Vagina (tissue), 2 donors: ENCODE results near the gene PIWIL4. TPM values are rescaled to one million over a fixed set of nuclear protein-coding genes. Genes with fewer than 3 reads are reported as not detected.

ENCODE experiments used
- DNase-seq, 2 donors: peaks; one replicate each; pipeline ENCODE4 v3.0.0-alpha.2; 2017; ENCODE audit errors: extremely low spot score in 2 of 2
- H3K27ac ChIP-seq: fragments of 200-600 bp; sonication (generic); one replicate; pipeline ENCODE4 v1.5.1; 2019
- H3K27me3 ChIP-seq: fragments of 200-600 bp; sonication (generic); one replicate; pipeline ENCODE4 v1.5.1; 2019
- H3K36me3 ChIP-seq, 2 donors: fragments of 200-600 bp; sonication (generic); one replicate each; pipeline ENCODE4 v1.5.1; 2017 to 2019
- H3K4me1 ChIP-seq: fragments of 200-600 bp; sonication (generic); one replicate; pipeline ENCODE4 v1.5.1; 2019
- H3K4me3 ChIP-seq, 2 donors: fragments of 200-600 bp; sonication (generic); 1 replicate in 1 of 2; 2 replicates in 1 of 2; pipeline ENCODE4 v1.5.1; 2016 to 2019
- H3K9me3 ChIP-seq: fragments of 200-600 bp; sonication (generic); one replicate; pipeline ENCODE4 v1.5.1; 2019
- POLR2A ChIP-seq, 2 donors: fragments of 450-650 bp; IDR thresholded peaks; one replicate each; pipeline ENCODE4 v1.6.1; 2017; ENCODE audit warnings: antibody characterized with exemption in 2 of 2, mild to moderate bottlenecking in 2 of 2, moderate library complexity in 2 of 2
- POLR2AphosphoS5 ChIP-seq, 2 donors: sonication (generic); formaldehyde crosslinking; IDR thresholded peaks; one replicate each; pipeline ENCODE4 v1.9.0; 2017; ENCODE audit warnings: antibody characterized with exemption in 2 of 2, mild to moderate bottlenecking in 2 of 2, low read depth in 1 of 2; ENCODE audit not compliant: insufficient read depth in 1 of 2
- intact Hi-C: fragments of 100-400 bp; cut with DNase I; formaldehyde crosslinking; loops from one replicate; pipeline ENCODE4 v1.15.1; 2023
- total RNA-seq: library from RNA; depleted of rRNA; stranded (reverse); fragments of >200 nt; gene quantifications from one replicate; pipeline ENCODE4 v1.2.3, GENCODE V29; 2016
- TF ChIP-seq, protein P1 (sequence below), 3 experiments: fragments of 450-650 bp in 2 of 3; fragments of 200-600 bp in 1 of 3; sonication (generic) in 1 of 3; IDR thresholded peaks; one replicate each; pipeline ENCODE4 v1.5.1; 2017 to 2019; ENCODE audit warnings: antibody characterized with exemption in 3 of 3, mild to moderate bottlenecking in 2 of 3, moderate library complexity in 2 of 3

The PIWIL4 gene
- total RNA-seq, 1 donor from 2014 or later = 3.2 TPM

DNA sequence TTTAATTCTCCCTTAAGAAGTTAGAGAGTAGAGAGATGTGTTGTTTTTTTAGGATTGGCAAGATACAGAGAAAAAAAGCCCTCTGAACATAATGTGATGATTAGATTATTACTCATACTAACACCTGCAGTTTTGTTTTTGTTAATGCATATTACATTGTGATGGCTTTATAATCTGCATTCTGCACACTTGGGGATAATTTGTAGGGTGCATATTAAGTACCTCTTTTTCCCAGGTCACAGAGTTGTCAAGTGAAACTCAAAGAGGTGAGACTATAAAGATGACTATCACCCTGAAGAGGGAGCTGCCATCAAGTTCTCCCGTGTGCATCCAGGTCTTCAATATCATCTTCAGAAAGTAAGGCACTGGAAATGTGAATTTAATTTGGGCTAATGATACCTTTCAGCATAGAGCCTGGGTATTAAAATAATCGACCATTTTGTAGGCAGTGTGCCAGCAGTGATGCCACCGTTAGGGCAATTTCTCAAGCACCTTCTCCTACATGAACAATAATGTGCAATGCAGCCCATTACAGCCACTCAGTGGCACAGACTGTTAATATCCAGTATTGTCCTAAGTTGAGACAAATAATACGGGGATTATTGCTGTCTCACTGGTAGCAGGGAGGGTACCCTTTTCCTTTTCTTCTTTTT lies 16.2 kb downstream of the PIWIL4 start:
- H3K27ac ChIP-seq = no peak overlapping the region
- no peaks in the 10 kb centered on the region for H3K27me3 ChIP-seq
- H3K9me3 ChIP-seq = no peaks in the 10 kb centered on the region
- intact Hi-C loops = loop anchor here (10.0 kb wide), 1 partner anchor 69 kb away; the partner anchor contains the start of gene C11orf97
- no peak for DNase-seq
- H3K36me3 ChIP-seq = no peaks in the 10 kb centered on the region
- TF ChIP-seq, protein P1, sequence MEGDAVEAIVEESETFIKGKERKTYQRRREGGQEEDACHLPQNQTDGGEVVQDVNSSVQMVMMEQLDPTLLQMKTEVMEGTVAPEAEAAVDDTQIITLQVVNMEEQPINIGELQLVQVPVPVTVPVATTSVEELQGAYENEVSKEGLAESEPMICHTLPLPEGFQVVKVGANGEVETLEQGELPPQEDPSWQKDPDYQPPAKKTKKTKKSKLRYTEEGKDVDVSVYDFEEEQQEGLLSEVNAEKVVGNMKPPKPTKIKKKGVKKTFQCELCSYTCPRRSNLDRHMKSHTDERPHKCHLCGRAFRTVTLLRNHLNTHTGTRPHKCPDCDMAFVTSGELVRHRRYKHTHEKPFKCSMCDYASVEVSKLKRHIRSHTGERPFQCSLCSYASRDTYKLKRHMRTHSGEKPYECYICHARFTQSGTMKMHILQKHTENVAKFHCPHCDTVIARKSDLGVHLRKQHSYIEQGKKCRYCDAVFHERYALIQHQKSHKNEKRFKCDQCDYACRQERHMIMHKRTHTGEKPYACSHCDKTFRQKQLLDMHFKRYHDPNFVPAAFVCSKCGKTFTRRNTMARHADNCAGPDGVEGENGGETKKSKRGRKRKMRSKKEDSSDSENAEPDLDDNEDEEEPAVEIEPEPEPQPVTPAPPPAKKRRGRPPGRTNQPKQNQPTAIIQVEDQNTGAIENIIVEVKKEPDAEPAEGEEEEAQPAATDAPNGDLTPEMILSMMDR (IDR thresholded peaks at IDR 0.05) = no peak
- TF ChIP-seq POLR2A (IDR thresholded peaks at IDR 0.05) (no peak), POLR2AphosphoS5 (IDR thresholded peaks at IDR 0.05; ENCODE audit: insufficient read depth in 1 of 2, low read depth in 1 of 2) (no peak)
- H3K4me3 ChIP-seq = no peak overlapping the region
- H3K4me1 ChIP-seq = no peaks in the 10 kb centered on the region

DNA sequence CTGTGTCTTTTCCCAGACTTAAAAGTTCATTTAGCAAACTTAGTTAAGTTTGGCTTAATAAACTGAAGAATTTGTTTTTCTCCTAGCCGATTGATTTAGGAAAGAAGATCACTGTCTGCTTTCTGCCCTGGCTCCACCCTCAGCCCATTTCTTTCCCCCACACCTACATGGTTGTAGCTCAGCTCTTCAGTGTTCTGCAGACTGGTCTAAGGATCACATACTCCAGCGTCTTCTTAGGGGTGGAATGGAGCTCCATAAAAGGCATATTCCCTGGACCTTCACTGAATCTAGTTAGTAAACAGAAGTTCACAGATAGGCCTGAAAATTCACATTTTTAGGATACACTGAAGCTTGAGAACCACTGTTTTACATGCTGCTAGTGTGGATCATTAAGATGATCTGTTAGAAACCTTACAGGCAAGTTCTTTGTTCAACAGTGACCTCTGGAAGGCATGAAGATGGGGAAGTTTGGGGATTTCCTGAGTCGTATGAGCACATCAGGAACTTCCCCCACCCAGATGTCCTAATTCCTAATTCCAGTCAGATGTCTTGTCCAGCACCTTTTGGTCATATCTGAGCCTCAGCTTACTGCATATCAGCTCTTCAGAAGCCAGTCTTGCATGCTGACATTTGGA lies 16.8 kb downstream of the PIWIL4 start:
- intact Hi-C loops = loop anchor here (10.0 kb wide), 1 partner anchor 69 kb away; the partner anchor contains the start of gene C11orf97
- DNase-seq = no peak
- no peaks in the 10 kb centered on the region for H3K9me3 ChIP-seq
- no peaks in the 10 kb centered on the region for H3K27me3 ChIP-seq
- H3K27ac ChIP-seq = no peak overlapping the region
- no peaks in the 10 kb centered on the region for H3K4me1 ChIP-seq
- no peak for TF ChIP-seq POLR2A (IDR thresholded peaks at IDR 0.05)
- TF ChIP-seq POLR2AphosphoS5 (IDR thresholded peaks at IDR 0.05; ENCODE audit: insufficient read depth in 1 of 2, low read depth in 1 of 2) = no peak
- TF ChIP-seq, protein P1 (IDR thresholded peaks at IDR 0.05) = no peak
- H3K4me3 ChIP-seq = no peak overlapping the region
- H3K36me3 ChIP-seq = no peaks in the 10 kb centered on the region

DNA sequence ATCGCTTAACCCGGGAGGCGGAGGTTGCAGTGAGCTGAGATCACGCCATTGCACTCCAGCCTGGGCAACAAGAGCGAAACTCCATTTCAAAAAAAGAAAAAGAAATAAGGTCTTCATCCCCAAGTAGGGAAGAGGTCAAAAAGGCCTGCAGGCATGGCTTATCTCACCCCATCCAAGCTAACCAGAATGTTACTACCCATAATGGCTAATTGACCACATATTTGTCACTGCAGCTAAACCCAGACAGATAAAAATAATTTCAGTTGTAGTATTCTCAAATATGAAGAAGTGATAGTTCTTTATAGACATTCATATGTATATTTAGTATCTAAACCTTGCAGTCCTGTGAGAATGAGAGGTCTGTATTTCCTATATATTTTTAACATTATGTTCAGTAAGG lies 17.8 kb downstream of the PIWIL4 start:
- intact Hi-C loops = loop anchor here (10.0 kb wide), 1 partner anchor 70 kb away; the partner anchor contains the start of gene C11orf97
- TF ChIP-seq, protein P1 (IDR thresholded peaks at IDR 0.05) = no peak
- no peaks in the 10 kb centered on the region for H3K27me3 ChIP-seq
- H3K9me3 ChIP-seq = no peaks in the 10 kb centered on the region
- DNase-seq = no peak
- no peak overlapping the region for H3K4me3 ChIP-seq
- H3K27ac ChIP-seq = no peak overlapping the region
- H3K36me3 ChIP-seq = no peaks in the 10 kb centered on the region
- no peaks in the 10 kb centered on the region for H3K4me1 ChIP-seq

DNA sequence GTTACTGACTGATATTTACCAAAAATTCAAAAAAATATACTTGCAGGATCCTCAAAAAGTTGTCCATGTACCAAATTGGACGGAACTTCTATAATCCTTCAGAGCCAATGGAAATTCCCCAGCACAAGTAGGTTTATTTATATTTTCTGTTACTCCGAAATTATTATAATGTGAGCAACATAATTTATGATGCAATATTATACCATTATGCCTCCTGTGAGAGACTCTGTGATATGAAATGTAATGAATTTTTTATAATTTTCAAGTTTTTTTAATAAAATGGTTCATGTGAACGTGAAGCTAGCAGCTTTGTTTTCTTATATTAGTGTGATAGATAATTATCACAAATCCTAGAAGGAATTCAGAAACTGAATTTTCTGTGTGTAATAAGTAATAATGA lies 18.2 kb downstream of the PIWIL4 start:
- DNase-seq = no peak
- intact Hi-C loops = loop anchor here (10.0 kb wide), 1 partner anchor 71 kb away; the partner anchor contains the start of gene C11orf97
- Histone ChIP-seq H3K4me3 (no peak overlapping the region), H3K36me3 (no peaks in the 10 kb centered on the region), H3K9me3 (no peaks in the 10 kb centered on the region), H3K4me1 (no peaks in the 10 kb centered on the region), H3K27ac (no peak overlapping the region), H3K27me3 (no peaks in the 10 kb centered on the region)
- TF ChIP-seq POLR2A (IDR thresholded peaks at IDR 0.05) (no peak), POLR2AphosphoS5 (IDR thresholded peaks at IDR 0.05; ENCODE audit: insufficient read depth in 1 of 2, low read depth in 1 of 2) (no peak)
- TF ChIP-seq, protein P1 (IDR thresholded peaks at IDR 0.05) = no peak

DNA sequence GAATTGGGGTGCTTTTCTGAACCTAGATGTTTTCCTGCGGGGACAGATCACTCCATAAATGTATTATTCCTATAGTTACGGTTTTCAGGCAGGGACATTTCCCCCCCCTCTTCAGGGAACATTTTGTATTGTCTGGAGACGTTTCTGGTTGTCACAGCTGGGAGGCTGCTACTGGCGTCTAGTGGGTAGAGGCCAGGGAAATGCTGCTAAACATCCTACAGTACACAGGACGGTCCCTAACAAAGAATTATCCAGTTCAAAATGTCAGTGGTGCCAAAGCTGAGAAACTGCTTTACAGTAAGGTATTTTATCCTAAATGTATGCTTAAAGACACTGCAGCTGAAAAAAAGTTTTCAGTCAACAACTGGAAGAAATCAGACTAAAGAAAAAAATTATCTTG lies 19.4 kb downstream of the PIWIL4 start:
- Histone ChIP-seq H3K27me3 (no peaks in the 10 kb centered on the region), H3K9me3 (no peaks in the 10 kb centered on the region), H3K27ac (no peak overlapping the region), H3K36me3 (no peaks in the 10 kb centered on the region), H3K4me3 (no peak overlapping the region), H3K4me1 (no peaks in the 10 kb centered on the region)
- TF ChIP-seq, protein P1 (IDR thresholded peaks at IDR 0.05) = no peak
- TF ChIP-seq POLR2A (IDR thresholded peaks at IDR 0.05) = no peak
- TF ChIP-seq POLR2AphosphoS5 (IDR thresholded peaks at IDR 0.05; ENCODE audit: insufficient read depth in 1 of 2, low read depth in 1 of 2) = no peak
- intact Hi-C loops = loop anchor here (10.0 kb wide), 1 partner anchor 72 kb away; the partner anchor contains the start of gene C11orf97
- DNase-seq = no peak
